CD4-positive, alpha-beta memory T cell (primary cell): ENCODE results near the gene RAB11FIP3. TPM values are rescaled to one million over a fixed set of nuclear protein-coding genes. Genes with fewer than 3 reads are reported as not detected.

ENCODE experiments used
- CTCF ChIA-PET: fragments of 350-600 bp; sonication (Branson Sonifier 250); formaldehyde crosslinking; loops from one replicate; lab custom pipeline; 2021; ENCODE audit warnings: inconsistent platforms; ENCODE audit not compliant: partially characterized antibody; lab: Charles Lee
- POLR2A ChIA-PET: fragments of 350-600 bp; sonication (Branson Sonifier 250); formaldehyde crosslinking; loops from one replicate; lab custom pipeline; 2021; ENCODE audit not compliant: partially characterized antibody; lab: Charles Lee
- DNase-seq, 5 donors: peaks; one replicate each; pipeline versions ENCODE4 v3.0.0 to v3.0.0-alpha.2; 2020 to 2022; ENCODE audit warnings: mixed read lengths in 1 of 5
- H3K27ac ChIP-seq: one replicate; pipeline ENCODE4 v1.7.0; 2013; ENCODE audit warnings: low read depth, low read length
- H3K27me3 ChIP-seq: 2 replicates; pipeline ENCODE4 v1.7.0; 2013; ENCODE audit warnings: mild to moderate bottlenecking, low read length, moderate library complexity; ENCODE audit not compliant: insufficient read depth
- H3K36me3 ChIP-seq: 2 replicates; pipeline ENCODE4 v1.7.0; 2013; ENCODE audit warnings: mild to moderate bottlenecking, low read length, moderate library complexity; ENCODE audit not compliant: insufficient read depth
- H3K4me1 ChIP-seq: 2 replicates; pipeline ENCODE4 v1.7.0; 2013; ENCODE audit warnings: mild to moderate bottlenecking, low read length, moderate library complexity; ENCODE audit not compliant: insufficient read depth
- H3K4me3 ChIP-seq, 2 donors: one replicate each; pipeline ENCODE4 v1.7.0; 2013; ENCODE audit warnings: low read length in 2 of 2, mild to moderate bottlenecking in 1 of 2
- H3K9me3 ChIP-seq, 2 donors: one replicate each; pipeline ENCODE4 v1.7.0; 2013; ENCODE audit warnings: low read length in 2 of 2, control low read depth in 1 of 2; ENCODE audit not compliant: control insufficient read depth in 1 of 2
- H3K27ac Mint-ChIP-seq, 7 donors: one replicate each; pipeline ENCODE4 v1.8.0; 2020 to 2021; ENCODE audit warnings: mixed read lengths in 7 of 7, mild to moderate bottlenecking in 6 of 7, inconsistent platforms in 3 of 7, moderate library complexity in 3 of 7
- H3K27me3 Mint-ChIP-seq, 2 donors: one replicate each; pipeline ENCODE4 v1.8.0; 2020 to 2021; ENCODE audit warnings: mixed read lengths in 2 of 2
- H3K36me3 Mint-ChIP-seq, 2 donors: one replicate each; pipeline ENCODE4 v1.8.0; 2020 to 2021; ENCODE audit warnings: mixed read lengths in 2 of 2, inconsistent platforms in 1 of 2, mild to moderate bottlenecking in 1 of 2
- H3K4me1 Mint-ChIP-seq, 4 donors: one replicate each; pipeline ENCODE4 v1.8.0; 2020 to 2021; ENCODE audit warnings: mixed read lengths in 4 of 4, mild to moderate bottlenecking in 1 of 4
- H3K4me3 Mint-ChIP-seq, 8 donors: one replicate each; pipeline ENCODE4 v1.8.0; 2020 to 2021; ENCODE audit warnings: mixed read lengths in 8 of 8, mild to moderate bottlenecking in 7 of 8, moderate library complexity in 6 of 8, inconsistent platforms in 3 of 8
- H3K9me3 Mint-ChIP-seq, 8 donors: one replicate each; pipeline ENCODE4 v1.8.0; 2020 to 2021; ENCODE audit warnings: mixed read lengths in 8 of 8, mild to moderate bottlenecking in 5 of 8, inconsistent platforms in 3 of 8, moderate library complexity in 1 of 8
- intact Hi-C: fragments of 100-400 bp; cut with micrococcal nuclease; formaldehyde crosslinking; loops from one replicate; pipeline ENCODE4 v1.15.1; 2023
- polyA plus RNA-seq, 2 donors: library from polyadenylated mRNA; unstranded; fragments of 300-500 nt; fragmentation: Illumina TruSeq; gene quantifications; one replicate each; pipeline ENCODE4 v1.2.3, GENCODE V29; 2021
- total RNA-seq, 2 experiments: library from RNA; stranded (reverse); gene quantifications; one replicate each; pipeline ENCODE4 v1.2.3, GENCODE V29; 2021

RAB11FIP3 gene
- total and polyA plus RNA-seq, 4 experiments from 2014 or later = 0.15 to 42.6 (median 23.2) TPM

DNA sequence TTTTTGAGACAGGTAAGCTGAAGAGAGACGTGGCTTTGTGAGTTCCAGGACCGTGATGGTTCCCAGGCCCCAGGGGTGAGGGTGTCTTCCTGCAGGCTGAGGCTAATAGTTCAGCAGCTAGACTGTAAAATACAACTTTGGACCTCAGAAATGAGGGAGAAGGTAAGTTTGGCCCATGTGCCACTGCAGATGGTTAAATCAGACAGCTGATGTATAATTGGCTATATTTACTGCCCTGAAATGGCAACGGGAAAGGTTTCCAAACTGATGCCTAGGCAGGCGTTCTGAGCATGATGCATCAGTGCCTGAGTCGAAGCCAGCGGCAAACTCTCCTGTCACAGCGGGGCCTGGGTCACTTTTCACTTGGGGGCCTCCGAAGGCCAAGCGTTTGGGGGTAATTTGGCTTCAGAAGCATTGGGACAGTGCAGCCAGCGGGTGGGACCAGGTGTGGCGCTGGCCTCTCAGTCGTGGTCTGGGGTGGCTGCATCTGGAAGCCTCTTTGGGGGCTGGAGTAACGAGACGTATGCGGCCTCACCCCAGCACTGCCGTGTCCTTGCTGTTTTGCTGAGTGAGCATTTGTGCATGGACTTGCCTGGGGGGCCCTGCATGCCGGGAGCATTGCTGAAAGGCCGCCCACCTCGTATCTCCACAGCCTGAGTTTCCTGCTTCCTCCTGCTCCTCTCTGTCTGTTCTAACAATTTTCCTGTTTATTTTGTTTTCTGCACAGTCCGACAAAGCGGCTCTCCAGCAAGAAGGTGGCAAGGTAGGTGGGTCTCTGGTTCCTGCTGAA, 70.8 kb downstream of the RAB11FIP3 start:
- H3K36me3 ChIP-seq = no peaks in the 10 kb centered on the region
- Mint-ChIP-seq H3K9me3 (no peaks in the 10 kb centered on the region), H3K27ac (no peak overlapping the region), H3K4me3 (no peak overlapping the region), H3K36me3 (peaks cover 0 to 11% of the 10 kb centered on the region in 2 donors), H3K27me3 (no peaks in the 10 kb centered on the region), H3K4me1 (peaks cover 0 to 2% (median 0%) of the 10 kb centered on the region in 4 donors)
- H3K4me1 ChIP-seq = no peaks in the 10 kb centered on the region
- no peak for DNase-seq
- intact Hi-C loops = no loop called here
- no peak overlapping the region for H3K4me3 ChIP-seq
- no peaks in the 10 kb centered on the region for H3K9me3 ChIP-seq
- ChIA-PET POLR2A (interaction anchor here (0.6 kb wide), 2 partner anchors 95 to 884 kb away, joined by 3 read pairs; no protein-coding TSS in a partner anchor), CTCF (interaction anchor here (1.6 kb wide), 1 partner anchor 18 kb away, joined by 3 read pairs; no protein-coding TSS in a partner anchor)
- no peak overlapping the region for H3K27ac ChIP-seq
- no peaks in the 10 kb centered on the region for H3K27me3 ChIP-seq

DNA sequence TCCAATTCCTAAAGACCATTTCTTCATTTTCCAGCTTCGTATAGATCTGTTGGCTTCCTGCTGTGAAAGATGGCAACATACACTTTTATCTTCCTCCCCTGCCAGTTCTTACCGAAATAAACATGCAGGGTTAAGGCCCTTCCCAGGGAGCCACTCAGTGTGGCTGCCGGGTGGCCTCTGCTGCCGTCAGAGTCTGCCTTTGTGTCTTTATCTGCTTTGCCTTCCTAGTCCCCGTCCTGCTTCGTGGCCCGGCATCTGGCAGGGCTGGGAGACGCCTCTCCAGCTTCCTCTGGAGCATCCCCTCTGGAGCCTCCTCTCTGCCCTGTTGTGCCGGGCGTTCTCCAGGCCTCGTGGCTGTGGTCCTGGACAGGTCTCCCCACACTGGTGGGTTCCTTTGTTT, 71.8 kb downstream of the RAB11FIP3 start:
- H3K27ac ChIP-seq = no peak overlapping the region
- H3K27me3 ChIP-seq = no peaks in the 10 kb centered on the region
- H3K36me3 Mint-ChIP-seq = peaks cover 0 to 9% of the 10 kb centered on the region in 2 donors
- no peaks in the 10 kb centered on the region for H3K4me1 ChIP-seq
- no peaks in the 10 kb centered on the region for H3K27me3 Mint-ChIP-seq
- no peak overlapping the region for H3K4me3 Mint-ChIP-seq
- H3K36me3 ChIP-seq = no peaks in the 10 kb centered on the region
- intact Hi-C loops = no loop called here
- peaks cover 0 to 2% (median 0%) of the 10 kb centered on the region in 4 donors for H3K4me1 Mint-ChIP-seq
- ChIA-PET POLR2A (interaction anchor here (0.6 to 1.2 kb wide), 2 partner anchors 29 to 883 kb away, joined by 3 read pairs; no protein-coding TSS in a partner anchor), CTCF (interaction anchor here (1.5 to 1.6 kb wide), 2 partner anchors 10 to 17 kb away, joined by 3 to 5 read pairs; no protein-coding TSS in a partner anchor)
- H3K9me3 ChIP-seq = no peaks in the 10 kb centered on the region
- H3K9me3 Mint-ChIP-seq = no peaks in the 10 kb centered on the region
- peak overlapping the region in 1 of 7 donors; percentile 66 for H3K27ac Mint-ChIP-seq
- no peak for DNase-seq
- no peak overlapping the region for H3K4me3 ChIP-seq

- H3K27ac Mint-ChIP-seq = no peak overlapping the region
- Histone ChIP-seq H3K4me1 (no peaks in the 10 kb centered on the region), H3K4me3 (no peak overlapping the region), H3K27me3 (no peaks in the 10 kb centered on the region), H3K9me3 (no peaks in the 10 kb centered on the region), H3K36me3 (no peaks in the 10 kb centered on the region), H3K27ac (no peak overlapping the region)
- ChIA-PET CTCF (no interaction called here), POLR2A (no interaction called here)
- DNase-seq = no peak
- intact Hi-C loops = no loop called here
- H3K27me3 Mint-ChIP-seq = no peaks in the 10 kb centered on the region
- peaks cover 0 to 9% of the 10 kb centered on the region in 2 donors for H3K36me3 Mint-ChIP-seq
- H3K9me3 Mint-ChIP-seq = no peaks in the 10 kb centered on the region
- no peak overlapping the region for H3K4me3 Mint-ChIP-seq
- peaks cover 0 to 2% (median 0%) of the 10 kb centered on the region in 4 donors for H3K4me1 Mint-ChIP-seq
Measured at GRCh38 chr16:499924-500323, 74.5 kb downstream of the RAB11FIP3 start.

DNA sequence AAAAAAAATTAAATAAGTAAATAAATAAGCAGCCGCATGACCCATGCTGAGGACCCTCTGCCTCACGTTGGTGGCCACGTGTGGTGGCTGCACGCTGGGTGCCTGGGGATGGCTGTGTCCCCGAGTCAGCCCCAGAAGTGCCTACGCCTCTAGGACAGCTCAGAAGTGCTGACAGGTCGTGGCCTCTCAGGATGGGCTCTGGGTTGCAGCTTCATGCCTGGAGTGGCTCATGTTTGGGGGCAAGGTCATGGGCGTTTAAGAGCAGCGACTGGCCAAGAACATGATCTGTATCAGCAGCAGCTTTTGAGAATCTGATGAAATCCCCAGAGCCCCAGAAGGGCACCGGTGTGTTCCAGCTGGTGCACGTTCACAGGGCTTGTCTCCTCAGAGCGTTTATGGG, 75.3 kb downstream of the RAB11FIP3 start:
- DNase-seq = no peak
- Histone ChIP-seq H3K9me3 (no peaks in the 10 kb centered on the region), H3K27ac (no peak overlapping the region), H3K4me1 (no peaks in the 10 kb centered on the region), H3K4me3 (no peak overlapping the region), H3K27me3 (no peaks in the 10 kb centered on the region), H3K36me3 (no peaks in the 10 kb centered on the region)
- no peak overlapping the region for H3K27ac Mint-ChIP-seq
- CTCF ChIA-PET = no interaction called here
- H3K27me3 Mint-ChIP-seq = no peaks in the 10 kb centered on the region
- POLR2A ChIA-PET = no interaction called here
- H3K36me3 Mint-ChIP-seq = peaks cover 0 to 9% of the 10 kb centered on the region in 2 donors
- no peak overlapping the region for H3K4me3 Mint-ChIP-seq
- intact Hi-C loops = no loop called here
- H3K4me1 Mint-ChIP-seq = peaks cover 0 to 2% (median 0%) of the 10 kb centered on the region in 4 donors
- H3K9me3 Mint-ChIP-seq = no peaks in the 10 kb centered on the region

GRCh38 chr16:502179-502943, 76.9 kb downstream of the RAB11FIP3 start:
- CTCF ChIA-PET = no interaction called here

GRCh38 chr16:503150-504071, 78.0 kb downstream of the RAB11FIP3 start:
- peaks cover 0 to 2% (median 0%) of the 10 kb centered on the region in 4 donors for H3K4me1 Mint-ChIP-seq
- intact Hi-C loops = no loop called here
- H3K36me3 Mint-ChIP-seq = peaks cover 0 to 4% of the 10 kb centered on the region in 2 donors
- Histone ChIP-seq H3K4me1 (no peaks in the 10 kb centered on the region), H3K9me3 (no peaks in the 10 kb centered on the region), H3K36me3 (no peaks in the 10 kb centered on the region), H3K27ac (no peak overlapping the region), H3K4me3 (no peak overlapping the region), H3K27me3 (no peaks in the 10 kb centered on the region)
- CTCF ChIA-PET = no interaction called here
- no peaks in the 10 kb centered on the region for H3K9me3 Mint-ChIP-seq
- H3K27ac Mint-ChIP-seq = peak overlapping the region in 4 of 7 donors; percentile 29 to 56 (median 45)
- POLR2A ChIA-PET = no interaction called here
- no peaks in the 10 kb centered on the region for H3K27me3 Mint-ChIP-seq
- no peak overlapping the region for H3K4me3 Mint-ChIP-seq
- DNase-seq = no peak

More at GRCh38 chr16:502179-502943, 76.9 kb downstream of the RAB11FIP3 start:
- Histone ChIP-seq H3K4me3 (no peak overlapping the region), H3K4me1 (no peaks in the 10 kb centered on the region), H3K27me3 (no peaks in the 10 kb centered on the region), H3K27ac (no peak overlapping the region), H3K36me3 (no peaks in the 10 kb centered on the region), H3K9me3 (no peaks in the 10 kb centered on the region)
- no peaks in the 10 kb centered on the region for H3K27me3 Mint-ChIP-seq
- no peaks in the 10 kb centered on the region for H3K9me3 Mint-ChIP-seq
- POLR2A ChIA-PET = no interaction called here
- intact Hi-C loops = no loop called here
- peak overlapping the region in 3 of 7 donors; percentile 0 to 56 (median 55) for H3K27ac Mint-ChIP-seq
- H3K4me1 Mint-ChIP-seq = peaks cover 0 to 2% (median 0%) of the 10 kb centered on the region in 4 donors
- DNase-seq = no peak
- H3K36me3 Mint-ChIP-seq = peaks cover 0 to 6% of the 10 kb centered on the region in 2 donors
- H3K4me3 Mint-ChIP-seq = no peak overlapping the region
